Endothelial cell (in vitro differentiated cells): ENCODE measurements around the gene HTR1D. TPM values are rescaled to one million over a fixed set of nuclear protein-coding genes. Genes with fewer than 3 reads are reported as not detected.

Source experiments
- DNase-seq: peaks from one replicate; pipeline ENCODE4 v3.0.0; 2021; ENCODE audit warnings: low spot score
- H3K27ac Mint-ChIP-seq: one replicate; pipeline ENCODE4 v1.8.0; 2021; ENCODE audit warnings: mixed read lengths, inconsistent platforms; ENCODE audit not compliant: unreplicated experiment
- H3K27me3 Mint-ChIP-seq: one replicate; pipeline ENCODE4 v1.8.0; 2021; ENCODE audit warnings: mild to moderate bottlenecking, moderate library complexity, mixed read lengths, inconsistent platforms; ENCODE audit not compliant: unreplicated experiment
- H3K36me3 Mint-ChIP-seq: one replicate; pipeline ENCODE4 v1.8.0; 2021; ENCODE audit warnings: mild to moderate bottlenecking, low read depth, mixed read lengths, inconsistent platforms; ENCODE audit not compliant: unreplicated experiment
- H3K4me1 Mint-ChIP-seq: one replicate; pipeline ENCODE4 v1.8.0; 2021; ENCODE audit warnings: mild to moderate bottlenecking, mixed read lengths, inconsistent platforms; ENCODE audit not compliant: unreplicated experiment
- H3K4me3 Mint-ChIP-seq: one replicate; pipeline ENCODE4 v1.8.0; 2021; ENCODE audit warnings: mild to moderate bottlenecking, mixed read lengths, inconsistent platforms; ENCODE audit not compliant: unreplicated experiment
- H3K9me3 Mint-ChIP-seq: one replicate; pipeline ENCODE4 v1.8.0; 2021; ENCODE audit warnings: mixed read lengths, inconsistent platforms; ENCODE audit not compliant: unreplicated experiment
- total RNA-seq: library from RNA; stranded (reverse); fragmentation: NEBNext Ultra II Directional; extraction: Animal tissue kit (Norgen Biotek cat#: 25700); gene quantifications from one replicate; pipeline ENCODE4 v1.2.1, GENCODE V29; 2021; ENCODE audit not compliant: unreplicated experiment
- TF ChIP-seq, protein P1 (sequence below): fragments of 200-600 bp; sonication (generic); IDR thresholded peaks from one replicate; pipeline ENCODE4 v1.5.0; 2021; ENCODE audit warnings: antibody characterized with exemption; ENCODE audit not compliant: unreplicated experiment

Gene HTR1D
- total RNA-seq, 1 donor from 2014 or later = 0.54 TPM

- Mint-ChIP-seq H3K4me1 (peaks cover 3% of the 10 kb centered on the region), H3K9me3 (no peaks in the 10 kb centered on the region)
Observed at GRCh38 chr1:23249787-23250454, 32.6 kb upstream of the HTR1D start.

DNA sequence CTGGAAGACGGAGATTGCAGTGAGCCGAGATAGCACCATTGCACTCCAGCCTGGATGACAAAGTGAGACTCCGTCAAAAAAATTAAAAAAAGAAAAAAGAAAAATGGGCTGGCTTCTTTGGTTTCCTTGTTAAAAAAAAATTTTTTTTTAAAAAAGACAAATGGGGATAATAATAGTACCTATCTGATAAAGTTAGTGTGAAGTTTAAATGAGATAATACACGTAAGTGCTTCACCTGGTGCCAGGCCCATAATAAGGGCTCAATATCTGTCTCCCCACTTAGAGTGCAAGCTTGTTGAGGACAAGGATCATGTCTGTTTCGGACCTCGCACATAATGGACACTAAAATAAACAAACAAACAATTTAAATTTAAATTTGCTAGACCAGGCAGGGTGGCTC is 30.0 kb upstream of the HTR1D start:
- TF ChIP-seq, protein P1, sequence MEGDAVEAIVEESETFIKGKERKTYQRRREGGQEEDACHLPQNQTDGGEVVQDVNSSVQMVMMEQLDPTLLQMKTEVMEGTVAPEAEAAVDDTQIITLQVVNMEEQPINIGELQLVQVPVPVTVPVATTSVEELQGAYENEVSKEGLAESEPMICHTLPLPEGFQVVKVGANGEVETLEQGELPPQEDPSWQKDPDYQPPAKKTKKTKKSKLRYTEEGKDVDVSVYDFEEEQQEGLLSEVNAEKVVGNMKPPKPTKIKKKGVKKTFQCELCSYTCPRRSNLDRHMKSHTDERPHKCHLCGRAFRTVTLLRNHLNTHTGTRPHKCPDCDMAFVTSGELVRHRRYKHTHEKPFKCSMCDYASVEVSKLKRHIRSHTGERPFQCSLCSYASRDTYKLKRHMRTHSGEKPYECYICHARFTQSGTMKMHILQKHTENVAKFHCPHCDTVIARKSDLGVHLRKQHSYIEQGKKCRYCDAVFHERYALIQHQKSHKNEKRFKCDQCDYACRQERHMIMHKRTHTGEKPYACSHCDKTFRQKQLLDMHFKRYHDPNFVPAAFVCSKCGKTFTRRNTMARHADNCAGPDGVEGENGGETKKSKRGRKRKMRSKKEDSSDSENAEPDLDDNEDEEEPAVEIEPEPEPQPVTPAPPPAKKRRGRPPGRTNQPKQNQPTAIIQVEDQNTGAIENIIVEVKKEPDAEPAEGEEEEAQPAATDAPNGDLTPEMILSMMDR = no peak
- no peaks in the 10 kb centered on the region for H3K9me3 Mint-ChIP-seq
- H3K4me3 Mint-ChIP-seq = no peak overlapping the region
- no peaks in the 10 kb centered on the region for H3K36me3 Mint-ChIP-seq
- DNase-seq = no peak
- H3K27me3 Mint-ChIP-seq = no peaks in the 10 kb centered on the region
- no peak overlapping the region for H3K27ac Mint-ChIP-seq
- H3K4me1 Mint-ChIP-seq = peaks cover 3% of the 10 kb centered on the region

More at GRCh38 chr1:23249787-23250454, 32.6 kb upstream of the HTR1D start:
- Mint-ChIP-seq H3K27ac (no peak overlapping the region), H3K36me3 (no peaks in the 10 kb centered on the region), H3K4me3 (no peak overlapping the region), H3K27me3 (no peaks in the 10 kb centered on the region)
- no peak for DNase-seq
- TF ChIP-seq, protein P1 = no peak

DNA sequence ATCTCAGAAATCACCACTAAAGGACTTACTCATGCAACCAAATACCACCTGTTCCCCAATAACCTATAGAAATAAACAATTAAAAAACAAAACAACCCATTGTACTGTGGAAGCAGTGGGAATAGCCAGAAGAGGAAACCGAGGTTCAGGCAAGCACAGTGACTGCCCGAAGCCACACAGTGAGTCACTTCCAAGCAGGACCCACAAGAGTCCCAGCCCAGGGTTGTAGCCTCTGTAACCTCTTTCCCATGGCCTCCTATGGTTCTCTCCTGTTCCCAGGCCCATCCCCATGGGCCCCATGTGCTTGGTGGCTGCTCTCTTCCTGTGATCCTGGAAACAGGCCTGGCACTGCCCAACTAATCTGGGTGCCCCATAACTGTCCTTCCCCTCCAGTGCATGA is 29.0 kb upstream of the HTR1D start:
- DNase-seq = no peak
- Mint-ChIP-seq H3K36me3 (no peaks in the 10 kb centered on the region), H3K4me1 (peaks cover 3% of the 10 kb centered on the region), H3K27me3 (no peaks in the 10 kb centered on the region), H3K4me3 (no peak overlapping the region), H3K9me3 (no peaks in the 10 kb centered on the region), H3K27ac (no peak overlapping the region)
- TF ChIP-seq, protein P1 = no peak

DNA sequence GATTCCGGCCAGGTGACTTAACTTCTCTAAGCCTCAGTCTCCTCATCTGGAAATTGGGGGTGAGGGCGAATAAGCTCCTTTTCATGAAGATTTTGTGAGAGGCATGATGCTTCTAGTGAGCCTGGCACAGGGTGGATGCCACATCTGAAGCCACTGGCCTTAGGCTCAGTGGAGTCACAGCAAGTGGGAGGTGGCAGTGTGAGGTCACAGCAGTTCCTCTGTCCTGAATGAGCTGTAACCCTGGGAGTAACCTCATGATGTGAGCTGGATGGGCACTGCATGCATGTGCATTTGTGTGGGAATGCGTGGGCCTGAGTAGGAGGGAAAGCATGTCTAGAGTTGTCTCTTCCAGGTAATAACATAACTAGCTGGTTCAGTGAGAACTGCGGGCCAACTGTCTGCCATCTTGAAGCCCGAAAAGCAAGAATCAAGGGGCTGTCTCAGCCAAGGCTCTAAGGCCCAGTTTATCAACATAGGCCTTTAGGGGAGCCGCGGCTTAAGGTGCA is 27.0 kb upstream of the HTR1D start:
- H3K9me3 Mint-ChIP-seq = no peaks in the 10 kb centered on the region
- H3K27me3 Mint-ChIP-seq = no peaks in the 10 kb centered on the region
- no peaks in the 10 kb centered on the region for H3K4me1 Mint-ChIP-seq
- TF ChIP-seq, protein P1 = no peak
- no peak for DNase-seq
- no peak overlapping the region for H3K4me3 Mint-ChIP-seq
- H3K36me3 Mint-ChIP-seq = no peaks in the 10 kb centered on the region
- no peak overlapping the region for H3K27ac Mint-ChIP-seq

GRCh38 chr1:23242414-23242813 is 25.1 kb upstream of the HTR1D start:
- no peak overlapping the region for H3K27ac Mint-ChIP-seq
- TF ChIP-seq, protein P1 = no peak

More at GRCh38 chr1:23242414-23242813, 25.1 kb upstream of the HTR1D start:
- Mint-ChIP-seq H3K4me3 (no peak overlapping the region), H3K4me1 (no peaks in the 10 kb centered on the region), H3K36me3 (no peaks in the 10 kb centered on the region), H3K27me3 (no peaks in the 10 kb centered on the region), H3K9me3 (no peaks in the 10 kb centered on the region)
- no peak for DNase-seq
